ENCODE data around the gene BAG5.

BAG5 gene

DNA sequence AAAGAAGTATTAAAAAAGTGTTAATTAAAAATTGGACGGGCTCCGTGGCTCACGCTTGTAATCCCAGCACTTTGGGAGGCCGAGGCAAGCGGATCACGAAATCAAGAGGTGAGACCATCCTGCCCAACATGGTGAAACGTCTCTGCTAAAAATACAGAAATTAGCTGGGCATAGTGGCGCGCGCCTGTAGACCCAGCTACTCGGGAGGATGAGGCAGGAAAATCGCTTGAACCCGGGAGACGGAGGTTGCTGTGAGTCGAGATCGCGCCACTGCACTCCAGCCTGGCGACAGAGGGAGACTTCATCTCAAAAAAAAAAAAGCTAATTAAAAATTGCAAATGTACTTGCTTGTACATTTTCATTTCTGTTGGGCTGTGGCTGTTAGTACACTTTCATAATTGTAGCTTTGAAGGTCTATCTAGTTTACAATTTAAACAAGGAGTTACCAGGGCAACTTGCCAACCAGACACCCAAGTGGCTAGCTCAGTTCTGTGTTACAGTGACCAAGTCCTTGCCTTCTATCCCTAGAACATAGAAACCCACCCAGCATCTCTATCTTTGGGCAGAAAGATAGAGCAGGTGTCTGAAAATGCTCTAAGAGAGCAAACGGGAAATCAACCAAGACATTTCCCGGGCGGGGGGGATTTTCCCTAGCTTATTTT lies 1.5 kb upstream of the BAG5 start:
- DNase-seq: peak; percentile 30

- DNase-seq: no peak
These were observed 766 bp upstream of the BAG5 start for GRCh38 chr14:103563226-103563620.

DNA sequence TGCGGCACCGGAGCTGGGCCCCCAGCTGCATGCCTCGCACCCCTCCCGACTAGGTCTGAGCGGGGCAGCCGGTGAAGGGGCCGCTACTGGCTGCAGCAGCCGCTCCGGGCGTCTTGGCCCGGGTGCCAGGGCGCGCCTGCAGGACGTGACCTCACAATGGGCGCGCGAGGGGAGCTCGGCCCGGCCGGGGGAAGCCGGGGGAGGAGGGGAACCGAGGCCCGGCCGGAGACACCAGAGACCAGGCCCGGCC lies 353 bp downstream of the BAG5 start:
- no peak for DNase-seq

GRCh38 chr14:103561381-103562178 lies 877 bp downstream of the BAG5 start:
- peak; percentile 26 for DNase-seq

- no peak for DNase-seq
These were observed 1.8 kb downstream of the BAG5 start for GRCh38 chr14:103560691-103561090.

- no peak for DNase-seq
These were observed 2.7 kb downstream of the BAG5 start for GRCh38 chr14:103559766-103560165.

GRCh38 chr14:103558071-103558882 lies 4.2 kb downstream of the BAG5 start:
- DNase-seq: peak; percentile 99

- DNase-seq: no peak
These were observed 5.3 kb downstream of the BAG5 start for GRCh38 chr14:103556946-103557758.

DNA sequence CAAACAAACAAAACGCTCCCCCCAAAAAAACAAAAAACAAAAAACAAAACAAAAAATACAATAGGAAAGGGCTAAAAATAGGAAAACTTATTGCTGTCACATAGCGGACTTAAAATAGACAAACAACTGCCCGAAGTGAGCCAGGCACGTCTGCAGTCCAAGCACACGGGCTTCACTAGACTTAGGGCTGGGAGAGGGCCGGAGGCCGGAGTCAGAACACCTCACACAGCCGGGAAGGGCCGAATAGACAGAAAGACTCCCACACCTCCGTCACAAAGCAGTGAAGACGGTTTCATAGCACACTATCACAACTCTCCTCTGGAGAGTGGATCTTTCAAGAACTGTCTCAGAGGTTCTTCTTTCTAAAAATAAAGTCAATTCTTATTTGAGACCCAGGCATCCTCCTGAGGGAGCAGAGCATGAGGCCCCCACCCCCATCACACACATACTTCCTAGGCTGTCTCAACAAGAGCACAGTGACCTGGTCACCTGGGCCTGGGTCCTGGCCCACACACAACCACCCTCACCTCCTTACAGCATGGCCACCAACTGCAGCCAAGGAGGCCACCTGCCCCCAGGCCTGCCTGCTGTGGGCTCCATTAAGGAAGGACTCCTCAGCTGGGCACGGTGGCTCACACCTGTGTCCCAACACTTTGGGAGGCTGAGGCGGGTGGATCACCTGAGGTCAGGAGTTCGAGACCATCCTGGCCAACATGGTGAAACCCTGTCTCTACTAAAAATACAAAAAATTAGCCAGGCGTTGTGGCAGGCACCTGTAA lies 6.7 kb downstream of the BAG5 start:
- DNase-seq: no peak

DNA sequence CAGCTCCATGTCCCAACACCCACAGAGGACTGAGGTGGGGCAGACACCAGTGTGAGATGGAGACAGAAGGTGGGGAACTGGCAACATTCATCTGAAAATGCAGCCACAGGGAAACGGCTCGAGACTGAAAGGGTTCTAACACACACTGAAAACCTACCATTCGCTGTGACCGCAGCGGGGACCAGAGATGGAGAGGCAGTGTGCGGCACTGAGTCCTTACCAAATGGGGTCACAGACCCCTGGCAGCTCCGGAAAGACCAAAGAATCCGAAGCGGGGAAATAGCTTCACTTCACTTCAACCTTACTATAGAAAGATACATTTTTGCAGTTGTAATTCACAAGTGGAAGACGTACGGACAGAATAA lies 9.6 kb downstream of the BAG5 start:
- DNase-seq: no peak

DNA sequence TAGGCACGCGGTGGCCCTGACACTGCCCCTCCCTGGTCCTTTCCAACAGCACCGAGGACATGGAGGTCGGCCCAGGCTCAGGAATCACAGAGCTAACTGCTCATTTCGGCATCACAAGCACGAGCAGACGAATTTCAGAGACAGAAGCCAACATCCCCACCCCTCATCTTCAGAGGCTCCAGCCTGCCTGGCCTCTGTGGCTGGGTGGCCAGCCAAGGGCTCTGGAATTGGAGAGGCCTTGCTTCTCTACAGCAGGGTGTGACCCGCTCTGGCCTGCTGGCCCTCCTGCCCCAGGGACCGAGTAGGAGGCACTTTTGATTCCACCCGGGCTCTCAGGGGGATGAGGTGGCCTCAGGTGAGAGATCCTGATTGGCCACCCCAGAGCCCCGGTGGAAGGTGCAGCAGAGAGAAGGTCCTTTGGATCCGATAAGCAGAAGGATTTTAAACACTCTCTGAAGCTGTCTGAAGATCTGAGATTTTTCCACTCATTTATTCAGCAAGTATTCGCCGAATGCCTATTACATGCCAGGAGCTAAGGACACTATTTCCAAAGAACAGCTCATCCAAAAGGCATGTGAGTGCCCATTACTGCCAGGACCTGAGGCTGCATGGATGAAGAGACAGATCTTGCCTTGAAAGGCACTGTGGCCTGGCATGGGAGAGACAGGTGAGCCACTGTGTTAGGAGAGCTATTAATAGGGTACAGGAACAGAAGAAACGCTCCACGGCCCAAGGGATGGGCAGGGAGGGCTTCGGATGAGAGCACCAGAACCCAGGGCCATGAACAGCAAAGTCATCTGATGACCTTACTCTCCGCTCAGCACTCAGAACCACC lies 10.2 kb downstream of the BAG5 start:
- DNase-seq: no peak

GRCh38 chr14:103551338-103551762 lies 11.1 kb downstream of the BAG5 start:
- DNase-seq: no peak

DNA sequence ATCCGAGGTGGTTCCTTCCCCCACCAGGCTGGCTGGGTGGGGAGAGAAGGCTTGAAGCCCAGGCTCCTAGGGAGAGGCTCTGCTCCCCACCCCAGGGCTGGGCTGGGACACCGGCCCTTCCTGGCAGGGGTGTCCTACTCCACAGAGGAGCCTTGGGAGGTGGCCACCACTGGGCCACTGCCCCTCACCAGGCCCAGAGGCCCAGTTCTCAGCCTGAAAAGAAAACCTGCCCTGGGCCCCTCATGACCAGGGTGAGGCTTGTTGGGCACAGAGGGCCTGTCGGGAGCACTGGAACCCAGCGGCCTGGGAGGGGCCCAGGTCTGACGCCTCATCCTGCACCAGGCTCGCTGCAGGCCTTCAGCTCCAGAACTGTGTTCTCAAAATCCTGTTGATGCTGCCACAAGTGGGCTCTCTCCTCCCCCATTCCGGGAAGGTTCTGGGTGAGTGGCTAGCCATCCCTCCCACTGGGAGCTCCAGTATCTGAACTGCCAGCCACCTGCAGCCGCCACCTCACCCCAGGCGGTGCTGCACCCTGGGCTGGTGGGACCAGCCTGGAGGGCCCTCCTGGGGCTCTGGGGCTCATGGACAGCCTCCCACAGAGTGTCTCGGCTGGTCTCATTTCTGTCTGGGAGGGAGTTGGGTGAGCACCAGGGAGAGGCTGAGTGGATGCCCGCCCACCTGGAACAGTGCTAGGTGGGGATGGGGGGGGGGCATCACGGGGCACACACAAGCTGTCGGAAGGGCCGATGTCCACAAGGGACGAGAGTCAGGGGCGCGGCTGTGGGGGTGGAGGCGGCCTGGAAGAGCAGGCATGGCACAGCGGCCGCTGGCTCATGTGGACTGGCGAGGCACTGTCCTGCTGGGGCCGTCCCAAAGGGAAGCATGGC lies 11.8 kb downstream of the BAG5 start:
- DNase-seq: peak; percentile 65

GRCh38 chr14:103549361-103550311 lies 12.8 kb downstream of the BAG5 start:
- DNase-seq: no peak

GRCh38 chr14:103548463-103549351 lies 13.8 kb downstream of the BAG5 start:
- DNase-seq: no peak

DNA sequence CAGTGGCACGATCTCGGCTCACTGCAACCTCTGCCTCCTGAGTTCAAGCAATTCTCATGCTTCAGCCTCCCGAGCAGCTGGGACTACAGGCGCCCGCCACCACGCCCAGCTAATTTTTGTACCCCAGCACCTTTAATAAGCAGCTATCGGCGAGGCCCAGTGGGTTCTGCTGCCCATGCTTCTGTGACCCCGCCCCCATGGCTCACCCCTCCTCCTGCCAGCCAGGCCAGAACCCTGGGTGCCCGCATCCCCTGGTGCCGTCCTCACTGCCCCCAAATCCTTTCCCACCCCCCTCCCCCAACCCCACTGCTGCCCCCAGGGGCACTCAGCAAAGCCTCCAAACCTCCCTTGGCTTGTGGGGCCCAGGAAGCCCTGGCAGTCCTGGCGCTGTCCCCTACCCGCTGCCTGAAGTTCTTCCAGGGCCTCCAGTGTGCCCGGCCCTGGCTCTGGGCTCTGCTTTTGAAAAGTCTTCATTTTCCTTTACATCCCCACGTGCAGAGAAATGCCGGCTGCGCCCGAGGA lies 14.5 kb downstream of the BAG5 start:
- DNase-seq: no peak

DNA sequence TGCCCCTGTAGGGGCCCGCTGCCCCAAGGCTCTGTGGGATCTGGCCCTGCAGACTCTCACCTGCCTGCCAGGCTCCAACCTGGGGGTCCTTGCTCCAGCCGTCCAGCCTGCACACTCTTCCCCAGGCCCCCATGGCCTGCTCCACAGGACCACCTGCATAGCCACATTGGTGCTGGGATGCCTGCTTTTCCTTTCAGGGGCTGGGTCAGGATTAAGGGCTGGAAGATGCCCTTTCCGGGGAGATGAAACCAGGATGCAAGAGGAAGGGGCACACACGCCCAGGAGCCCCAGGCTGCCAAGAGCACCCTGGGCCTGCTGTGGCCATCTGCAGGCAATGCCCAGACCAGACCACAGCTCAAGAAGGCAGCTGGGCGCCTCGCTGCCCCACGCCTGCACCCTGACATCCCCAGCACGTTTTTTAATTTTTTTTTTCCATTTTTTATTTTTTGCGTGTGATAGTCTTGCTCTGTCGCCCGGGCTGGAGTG lies 15.0 kb downstream of the BAG5 start:
- no peak for DNase-seq
